GM12873 (cell line): ENCODE measurements around the gene SMYD3.

Source experiments
- TF ChIP-seq, protein P1 (sequence below): IDR thresholded peaks from 2 replicates; pipeline ENCODE4 v1.5.1; 2012; ENCODE audit warnings: low read depth, mild to moderate bottlenecking, moderate library complexity, low read length, control low read depth; ENCODE audit not compliant: insufficient read depth; ENCODE audit errors: missing control alignments

SMYD3 gene

DNA sequence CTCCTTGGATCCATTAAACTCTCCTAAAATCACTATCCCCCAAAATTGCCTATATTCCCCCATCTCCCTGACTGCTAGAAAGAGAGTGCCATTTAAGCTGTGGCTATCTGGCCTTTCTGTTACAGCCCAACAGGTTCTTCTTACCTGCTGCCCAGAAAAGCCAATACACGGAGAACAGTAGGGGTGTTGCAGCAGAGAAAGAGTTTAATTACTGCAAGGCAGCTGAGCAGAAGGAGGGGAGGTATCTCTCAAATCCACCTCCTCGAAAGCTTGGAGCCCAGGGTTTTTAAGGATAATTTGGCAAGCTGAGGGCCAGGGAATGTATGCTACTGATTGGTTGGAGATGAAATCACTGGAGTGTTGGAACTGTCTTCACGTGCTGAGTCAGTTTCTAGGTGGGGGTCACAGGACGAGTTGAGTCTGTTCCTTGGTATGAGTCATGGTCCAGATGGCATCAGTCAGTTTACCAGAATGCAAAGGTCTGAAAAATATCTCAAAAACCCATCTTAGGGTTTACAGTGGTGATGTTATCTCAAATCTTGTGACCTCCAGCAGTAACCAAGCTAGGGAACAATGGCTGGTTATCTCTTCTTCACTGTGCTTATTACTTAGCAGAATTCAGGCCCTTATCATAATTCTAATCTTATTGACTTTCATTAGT lies 89.8 kb downstream of the SMYD3 start:
- TF ChIP-seq, protein P1, sequence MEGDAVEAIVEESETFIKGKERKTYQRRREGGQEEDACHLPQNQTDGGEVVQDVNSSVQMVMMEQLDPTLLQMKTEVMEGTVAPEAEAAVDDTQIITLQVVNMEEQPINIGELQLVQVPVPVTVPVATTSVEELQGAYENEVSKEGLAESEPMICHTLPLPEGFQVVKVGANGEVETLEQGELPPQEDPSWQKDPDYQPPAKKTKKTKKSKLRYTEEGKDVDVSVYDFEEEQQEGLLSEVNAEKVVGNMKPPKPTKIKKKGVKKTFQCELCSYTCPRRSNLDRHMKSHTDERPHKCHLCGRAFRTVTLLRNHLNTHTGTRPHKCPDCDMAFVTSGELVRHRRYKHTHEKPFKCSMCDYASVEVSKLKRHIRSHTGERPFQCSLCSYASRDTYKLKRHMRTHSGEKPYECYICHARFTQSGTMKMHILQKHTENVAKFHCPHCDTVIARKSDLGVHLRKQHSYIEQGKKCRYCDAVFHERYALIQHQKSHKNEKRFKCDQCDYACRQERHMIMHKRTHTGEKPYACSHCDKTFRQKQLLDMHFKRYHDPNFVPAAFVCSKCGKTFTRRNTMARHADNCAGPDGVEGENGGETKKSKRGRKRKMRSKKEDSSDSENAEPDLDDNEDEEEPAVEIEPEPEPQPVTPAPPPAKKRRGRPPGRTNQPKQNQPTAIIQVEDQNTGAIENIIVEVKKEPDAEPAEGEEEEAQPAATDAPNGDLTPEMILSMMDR, result no peak

DNA sequence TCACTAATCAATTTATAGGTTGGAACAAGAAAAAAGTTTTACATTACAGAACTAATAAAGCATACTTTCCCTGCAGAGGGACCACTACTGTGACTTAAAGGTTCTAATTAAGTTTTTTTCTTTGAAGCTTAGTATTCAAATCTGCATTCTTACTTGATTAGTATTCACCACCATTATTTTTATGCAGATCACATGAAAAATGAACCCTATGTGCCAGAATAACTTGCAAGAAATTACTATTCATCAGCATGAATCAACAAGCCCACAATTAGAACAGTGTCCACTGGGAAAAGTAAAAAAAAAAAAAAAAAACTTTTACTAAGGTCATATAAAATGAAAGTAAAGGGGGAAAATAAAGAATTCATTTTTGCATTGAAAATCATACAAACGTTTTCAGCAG lies 90.8 kb downstream of the SMYD3 start:
- TF ChIP-seq, protein P1, result no peak

DNA sequence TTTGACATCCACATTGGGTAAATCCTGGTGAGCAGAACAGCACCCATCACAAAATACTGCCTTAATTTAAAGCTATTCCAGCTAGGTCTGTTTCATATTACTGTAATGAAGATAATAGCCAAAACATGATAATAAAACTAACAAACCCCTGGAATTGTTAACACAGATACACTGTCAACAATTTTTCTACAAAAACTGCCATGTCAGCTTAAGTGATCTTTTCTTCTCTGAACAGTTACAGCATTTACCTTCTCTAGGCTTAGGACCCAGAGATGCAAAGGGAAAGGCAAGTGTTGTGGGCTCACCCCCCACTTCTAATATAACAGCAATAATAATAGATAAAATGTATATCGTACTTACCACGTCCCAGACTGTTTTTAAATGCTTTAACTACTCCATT lies 92.1 kb downstream of the SMYD3 start:
- TF ChIP-seq, protein P1, result no peak

DNA sequence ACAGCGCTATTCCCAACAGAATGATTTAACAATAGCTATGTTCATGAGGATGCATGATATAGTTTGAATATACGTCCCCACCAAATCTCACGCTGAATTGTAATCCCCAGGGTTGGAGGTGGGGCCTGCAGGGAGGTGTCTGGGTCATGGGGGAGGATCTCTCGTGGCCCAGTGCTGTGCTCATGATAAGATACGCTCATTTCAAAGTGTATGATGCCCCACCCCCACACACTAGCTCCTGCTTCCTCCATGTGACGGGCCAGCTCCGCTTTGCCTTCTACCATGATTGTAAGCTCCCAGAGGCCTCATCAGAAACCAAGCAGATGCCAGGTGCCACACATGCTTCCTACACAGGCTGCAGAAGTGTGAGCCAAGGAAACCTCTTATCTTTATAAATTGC lies 93.6 kb downstream of the SMYD3 start:
- TF ChIP-seq, protein P1, result no peak

DNA sequence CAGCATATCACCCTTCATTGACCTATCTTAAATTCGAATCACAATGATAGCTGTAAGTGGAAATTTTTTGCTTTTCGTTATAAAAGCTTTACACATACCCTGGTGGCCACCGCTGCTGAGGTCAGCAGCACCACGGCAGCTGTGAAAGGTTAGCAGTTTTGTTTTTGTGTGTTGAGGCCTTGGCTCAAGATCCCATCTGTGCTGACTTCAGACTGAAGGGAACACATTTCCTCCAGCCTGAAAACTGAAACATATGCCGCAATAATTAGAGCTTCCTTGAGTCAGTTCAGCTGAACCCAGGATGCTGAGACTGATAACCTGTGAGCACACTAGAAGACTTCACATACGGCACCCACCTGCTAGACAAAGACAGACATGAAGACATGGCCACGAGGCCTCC lies 103.0 kb downstream of the SMYD3 start:
- TF ChIP-seq, protein P1, result no peak

DNA sequence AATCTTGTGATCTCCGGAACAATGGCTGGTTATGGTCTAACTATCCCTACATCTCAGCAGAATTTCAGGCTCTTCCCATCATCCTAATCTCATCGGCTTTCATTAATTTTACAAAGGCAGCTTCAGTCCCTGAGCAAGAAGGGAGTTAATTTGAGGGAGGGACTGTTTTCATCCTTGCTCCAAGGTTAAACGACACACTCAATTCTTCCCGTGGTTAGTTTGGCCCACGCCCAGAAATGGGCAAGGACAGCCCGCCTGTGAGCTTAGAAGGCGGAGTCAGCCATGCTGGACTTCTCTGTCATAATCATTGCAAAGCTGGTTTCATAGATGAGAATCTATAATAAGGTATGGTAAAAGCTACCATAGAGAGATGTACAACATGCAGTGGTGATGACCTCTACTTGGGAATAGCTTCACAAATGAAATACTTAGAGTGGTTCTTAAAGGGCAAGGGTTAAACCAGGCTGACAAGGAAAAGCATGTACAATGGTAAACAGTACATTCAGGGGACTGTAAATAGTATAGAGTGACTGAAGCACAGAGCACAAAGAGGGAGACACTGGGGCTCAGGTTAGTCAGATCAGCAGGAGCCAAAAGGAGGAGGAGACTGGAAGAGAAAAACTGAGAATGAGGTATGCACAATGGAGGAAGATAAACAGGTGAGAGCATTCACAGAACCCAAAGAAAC lies 108.8 kb downstream of the SMYD3 start:
- TF ChIP-seq, protein P1, result no peak

DNA sequence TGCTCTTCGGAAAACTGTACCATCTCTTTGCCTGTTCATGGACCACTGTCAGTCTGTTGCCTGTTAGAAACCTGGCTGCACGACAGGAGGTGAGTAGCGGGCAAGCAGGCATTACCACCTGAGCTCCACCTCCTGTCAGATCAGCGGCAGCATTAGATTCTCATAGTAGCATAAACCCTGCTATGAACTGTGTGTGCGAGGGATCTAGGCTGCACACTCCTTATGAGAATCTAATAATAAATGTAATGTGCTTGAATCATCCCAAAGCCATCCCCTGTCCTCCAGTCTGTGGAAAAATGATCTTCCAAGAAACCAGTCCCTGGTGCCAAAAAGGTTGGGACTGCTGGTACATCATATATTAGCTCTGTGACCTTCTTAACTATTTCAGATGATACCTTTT lies 110.0 kb downstream of the SMYD3 start:
- TF ChIP-seq, protein P1, result no peak
